ENCODE measurements around the gene FIBIN. TPM values are rescaled to one million over a fixed set of nuclear protein-coding genes. Genes with fewer than 3 reads are reported as not detected.

FIBIN gene
- total RNA-seq, 2 donors from 2014 or later: not detected

GRCh38 chr11:27041141-27041899, 47.4 kb downstream of the FIBIN start:
- H3K27ac Mint-ChIP-seq: no peak overlapping the region
- peaks cover 16% of the 10 kb centered on the region in 2 donors for H3K9me3 Mint-ChIP-seq
- no peaks in the 10 kb centered on the region for H3K36me3 Mint-ChIP-seq (ENCODE audit: insufficient read depth in 2 of 2)
- ATAC-seq (replicated peaks in 1 of 2) (no peak), DNase-seq (no peak)
- no peaks in the 10 kb centered on the region for H3K27me3 Mint-ChIP-seq (ENCODE audit: low read depth)
- no peak overlapping the region for H3K4me3 Mint-ChIP-seq
- no peaks in the 10 kb centered on the region for H3K4me1 Mint-ChIP-seq (ENCODE audit: low read depth)

Other genes starting within 250 kb of the FIBIN start
- not detected for gene BBOX1, start 46.7 kb downstream of the FIBIN start, total RNA-seq

Data from activated T-cell treated with anti-CD3 and anti-CD28 coated beads, Interleukin-2, amount 50 U/mL, for 72 hours (primary cell).